ENCODE data around the gene REST. TPM values are rescaled to one million over a fixed set of nuclear protein-coding genes. Genes with fewer than 3 reads are reported as not detected.
"Not testable (repeated sequence)": the region's sequence is repeated elsewhere in the genome, so short reads cannot be mapped to it uniquely, and the experiment has no call there.

REST gene
- polyA plus RNA-seq, 10 donors = 20.9 to 30.6 (median 24.7) TPM

DNA sequence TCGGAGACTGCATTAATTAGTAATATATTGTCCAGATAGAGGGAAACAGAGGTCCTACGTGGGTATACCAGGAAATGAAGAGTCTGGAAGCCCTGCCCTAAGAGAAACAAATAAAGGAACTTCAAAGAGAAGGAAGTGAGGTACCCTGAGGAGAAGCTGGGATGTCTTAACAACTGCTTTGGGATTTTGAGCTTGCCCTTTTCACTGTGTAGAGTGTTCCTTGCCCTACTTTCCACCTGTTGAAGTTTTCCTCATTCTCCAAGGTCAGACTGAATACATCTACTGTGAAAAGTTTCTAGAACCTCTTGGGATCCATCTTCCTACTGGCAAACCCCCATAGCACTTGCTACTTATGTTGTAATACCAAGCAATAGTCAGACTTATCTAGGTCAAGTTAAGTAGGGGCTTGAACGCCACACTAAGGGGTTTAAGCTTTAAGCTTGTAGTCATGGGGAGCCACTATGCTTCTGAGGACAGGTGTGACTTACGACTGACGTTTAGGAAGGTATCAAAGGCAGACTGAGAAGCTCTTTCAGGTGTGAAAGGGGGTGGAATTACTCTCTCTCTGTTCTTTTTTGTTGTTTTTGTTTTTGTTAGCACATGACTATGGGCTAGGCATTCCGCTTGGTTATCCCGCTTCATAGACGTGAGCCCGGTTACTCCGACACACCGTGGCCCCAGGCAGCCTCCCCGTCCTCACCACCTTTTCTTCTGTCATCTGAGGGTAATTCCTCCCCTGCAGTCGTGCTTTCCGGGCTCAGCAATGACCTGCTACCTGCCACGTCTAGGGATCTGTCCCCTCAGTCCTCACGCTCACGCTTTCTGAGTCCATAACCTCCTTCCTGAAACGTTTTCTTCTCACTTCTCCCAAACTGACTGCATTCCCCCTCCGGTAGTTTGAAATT lies 959 bp upstream of the REST start:
- DNase-seq = peak in 2 of 3 donors; percentile 9 to 20

DNA sequence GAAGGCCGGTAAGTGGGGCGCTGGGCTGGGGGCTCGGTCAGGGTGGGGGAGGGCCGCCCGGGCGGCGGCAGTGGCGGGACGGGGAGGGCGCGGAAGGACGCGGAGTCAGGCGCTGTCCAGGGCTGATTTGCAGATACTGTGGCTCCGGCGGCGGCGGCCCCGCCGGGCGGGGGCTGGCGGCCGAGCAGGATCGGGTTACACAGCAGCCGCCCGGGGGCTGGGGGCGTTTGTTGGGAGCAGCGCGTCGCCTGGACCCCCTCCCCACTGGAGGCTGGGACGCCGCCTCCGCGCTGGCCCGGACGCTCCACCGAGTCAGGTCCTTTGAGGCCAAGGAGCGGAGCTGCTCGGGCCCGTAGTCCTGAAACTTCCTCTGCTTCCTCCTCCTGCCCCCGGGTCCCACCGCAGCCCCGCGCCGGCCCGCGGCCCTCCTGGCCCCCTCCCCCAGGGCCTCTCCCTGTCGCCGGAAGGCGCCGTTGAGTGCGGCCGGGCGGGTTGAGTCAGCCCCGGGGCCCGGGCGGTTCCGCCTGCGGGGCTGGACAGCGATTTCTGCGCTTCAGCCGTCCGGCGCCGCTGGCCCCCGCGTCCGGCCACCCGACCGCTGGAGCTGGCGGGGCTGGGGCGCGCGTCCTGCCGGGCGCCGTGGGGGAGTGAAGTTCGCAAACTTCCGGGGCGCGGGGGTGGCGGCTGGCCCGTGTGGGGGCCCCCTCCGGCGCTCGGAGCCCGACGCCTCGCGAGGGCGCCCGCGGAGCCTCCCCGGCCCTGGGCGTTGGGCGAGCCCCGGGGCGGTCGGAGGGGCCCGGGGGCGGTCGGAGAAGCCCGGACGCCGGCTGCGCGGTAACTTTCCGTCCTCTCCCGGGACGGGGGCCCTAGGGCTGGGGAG lies 746 bp downstream of the REST start:
- peak; percentile 65 to 92 (median 83) for DNase-seq

DNA sequence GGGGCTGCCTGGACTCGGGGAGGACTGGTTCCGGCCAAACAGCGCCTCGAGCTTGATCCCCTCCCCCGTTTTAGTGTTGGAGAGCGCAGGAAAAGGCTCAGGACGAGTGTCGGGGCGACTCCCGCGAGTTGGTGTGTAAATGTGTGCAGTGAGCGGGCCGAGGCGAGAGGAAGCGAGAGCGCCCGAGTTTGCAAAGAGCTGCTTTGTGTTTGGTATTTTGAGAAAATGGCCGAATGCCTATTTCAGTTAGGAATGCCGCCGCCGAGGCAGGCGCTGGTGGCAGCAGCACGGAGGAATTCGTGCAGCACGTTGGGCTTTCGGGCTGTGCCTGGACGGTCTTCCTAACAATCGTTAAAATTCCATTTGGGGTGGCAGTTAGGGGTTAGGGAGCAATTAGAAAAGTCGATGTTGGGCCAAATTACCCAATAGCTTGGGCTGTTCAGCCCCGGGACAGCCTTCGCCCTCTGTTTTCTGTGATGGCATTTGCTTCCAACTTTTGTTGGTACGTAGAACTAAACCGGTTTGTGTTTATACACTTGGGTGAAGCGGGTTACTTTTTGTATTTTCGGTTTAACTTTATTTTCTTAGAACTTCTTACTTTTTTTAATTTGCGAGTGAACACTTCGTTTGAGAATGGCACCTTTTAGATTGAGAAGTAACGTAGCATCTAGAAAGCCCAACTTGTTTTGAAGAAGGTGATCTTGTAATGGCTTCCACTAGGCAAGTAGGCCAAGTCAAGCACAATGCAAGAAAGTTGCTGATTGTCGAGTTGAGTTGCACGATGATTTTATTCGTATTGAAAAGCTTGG lies 1.6 kb downstream of the REST start:
- DNase-seq = peak; percentile 37 to 87 (median 61)

GRCh38 chr4:56910172-56910967 lies 2.7 kb downstream of the REST start:
- no peak for DNase-seq

DNA sequence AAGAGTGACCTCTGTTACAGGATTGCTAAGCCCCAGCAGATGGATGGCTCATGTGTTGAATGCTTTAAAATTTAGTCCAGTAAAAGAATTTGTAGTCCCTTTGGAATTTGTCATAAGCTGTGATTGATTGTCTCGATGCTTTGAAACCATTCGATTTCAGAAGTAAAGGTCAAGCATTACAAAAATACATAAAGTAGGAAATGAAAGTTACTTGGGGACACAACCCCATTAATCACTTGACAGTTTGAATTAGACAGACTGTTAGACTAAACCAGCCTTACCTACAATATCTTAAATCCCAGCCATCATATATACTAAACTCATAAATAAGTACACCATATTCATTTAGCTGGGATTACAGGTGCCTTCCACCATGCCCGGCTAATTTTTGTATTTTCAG lies 6.6 kb downstream of the REST start:
- DNase-seq = no peak

DNA sequence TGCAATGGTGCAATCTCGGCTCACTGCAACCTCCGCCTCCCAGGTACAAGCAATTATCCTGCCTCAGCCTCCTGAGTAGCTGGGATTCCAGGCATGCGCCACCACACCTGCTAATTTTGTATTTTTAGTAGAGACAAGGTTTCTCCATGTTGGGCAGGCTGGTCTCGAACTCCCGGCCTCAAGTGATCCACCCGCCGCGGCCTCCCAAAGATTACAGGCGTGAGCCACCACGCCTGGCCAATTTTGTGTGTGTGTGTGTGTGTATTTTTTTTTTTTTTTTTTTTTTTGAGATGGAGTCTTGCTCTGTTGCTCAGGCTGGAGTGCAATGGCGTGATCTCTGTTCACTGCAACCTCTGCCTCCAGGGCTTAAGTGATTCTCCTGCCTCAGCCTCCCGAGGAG lies 7.3 kb downstream of the REST start:
- DNase-seq = not testable (repeated sequence)

DNA sequence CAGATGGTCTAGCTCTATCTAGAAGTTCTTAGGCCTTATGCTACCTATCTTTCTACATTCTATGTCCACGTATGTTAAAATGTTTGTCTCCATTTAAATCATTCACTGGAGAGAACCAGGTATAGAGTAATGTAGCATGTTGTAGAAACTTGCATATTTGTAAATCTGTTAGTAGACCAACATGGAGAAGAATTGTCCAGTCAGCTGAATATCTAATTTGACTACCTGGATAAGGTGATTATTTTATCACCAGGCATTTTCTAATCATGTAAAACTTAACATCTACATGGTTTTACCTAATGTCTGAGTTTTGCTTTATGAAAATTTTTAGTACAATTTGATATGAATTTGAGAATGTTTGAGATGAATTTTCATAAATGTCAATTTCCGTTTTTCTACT lies 19.5 kb downstream of the REST start:
- no peak for DNase-seq

GRCh38 chr4:56930638-56931037 lies 22.9 kb downstream of the REST start:
- DNase-seq = no peak

GRCh38 chr4:56931924-56932323 lies 24.2 kb downstream of the REST start:
- no peak for DNase-seq

DNA sequence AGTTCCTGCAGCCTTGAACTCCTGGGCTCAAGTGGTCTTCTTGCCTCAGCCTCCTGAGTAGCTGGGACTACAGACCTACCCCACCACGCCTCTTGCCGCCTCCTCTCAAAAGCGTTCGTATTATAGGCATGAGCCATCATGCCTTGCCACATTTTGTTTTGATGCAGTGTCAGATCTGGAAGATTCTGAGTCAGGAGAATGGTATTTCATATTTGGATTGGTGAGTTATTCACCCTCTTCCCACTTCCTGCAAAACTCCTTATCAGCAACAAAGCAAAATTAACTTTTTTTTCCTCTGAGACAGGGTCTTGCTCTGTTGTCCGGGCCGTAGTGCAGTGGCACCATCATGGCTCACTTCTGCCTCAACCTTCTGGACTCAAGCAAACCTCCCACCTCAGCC lies 29.6 kb downstream of the REST start:
- DNase-seq = peak in 1 of 3 donors; percentile 72

GRCh38 chr4:56939826-56940225 lies 32.1 kb downstream of the REST start:
- not testable (repeated sequence) for DNase-seq

GRCh38 chr4:56940403-56940802 lies 32.7 kb downstream of the REST start:
- DNase-seq = no peak

DNA sequence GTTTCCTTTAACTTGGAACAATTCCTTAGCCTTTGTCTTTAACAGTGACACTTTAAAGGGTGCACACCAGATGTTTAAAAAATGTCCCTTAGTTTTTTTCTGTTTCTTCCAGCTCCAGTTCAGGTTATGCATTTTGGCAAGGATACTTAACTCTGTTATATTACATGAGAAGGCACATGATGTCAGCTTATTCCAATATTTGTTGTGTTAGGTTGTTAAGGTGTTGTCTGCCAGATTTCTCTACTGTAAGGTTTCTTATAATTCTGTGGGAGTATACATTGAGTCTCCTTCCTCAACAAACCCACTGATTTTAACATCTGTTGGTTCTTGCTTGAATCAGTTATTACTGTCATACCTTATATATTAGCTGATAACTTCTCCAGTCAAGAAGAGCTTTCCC lies 33.3 kb downstream of the REST start:
- peak in 2 of 3 donors; percentile 47 to 68 for DNase-seq

- no peak for DNase-seq
Measured at GRCh38 chr4:56941403-56941802, 33.7 kb downstream of the REST start.

DNA sequence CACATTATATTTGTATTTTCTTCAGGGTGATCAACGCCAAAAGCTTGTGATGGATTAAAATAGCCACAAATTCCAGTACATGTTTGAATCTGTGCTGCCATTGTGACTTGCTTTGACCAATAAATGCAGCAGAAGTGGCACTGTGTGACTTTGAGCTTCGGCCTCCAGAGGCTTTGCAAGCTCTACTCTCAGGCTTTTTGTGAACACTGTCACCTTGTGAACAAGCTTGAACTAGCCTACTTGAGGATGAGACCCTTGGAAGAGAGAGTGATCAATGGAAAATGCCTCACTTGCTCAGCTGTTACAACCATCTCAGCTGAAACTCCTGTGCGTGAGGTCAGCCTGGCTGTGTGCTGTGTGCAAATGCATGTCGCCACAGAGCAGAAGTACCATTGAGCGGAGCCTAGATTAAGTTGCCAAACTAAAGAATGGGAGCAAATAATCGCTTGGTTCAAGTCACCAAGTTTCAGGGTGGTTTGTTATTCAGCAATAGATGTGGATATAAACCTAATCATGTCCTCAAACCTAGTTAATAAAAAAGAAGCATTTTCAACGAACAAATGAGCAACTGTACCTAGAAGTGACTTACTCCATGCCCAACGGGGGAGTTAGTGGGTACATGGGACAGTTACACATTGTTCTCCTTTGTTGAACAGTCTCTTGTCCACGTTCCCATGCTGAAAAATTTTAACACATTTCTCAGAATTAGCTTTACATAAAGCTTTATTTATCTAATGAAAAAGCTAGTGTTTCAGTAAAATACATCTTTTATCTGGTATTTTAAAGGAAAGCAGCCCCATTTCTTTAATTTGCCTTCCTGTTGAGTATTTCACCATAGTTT lies 46.2 kb downstream of the REST start:
- no peak for DNase-seq

DNA sequence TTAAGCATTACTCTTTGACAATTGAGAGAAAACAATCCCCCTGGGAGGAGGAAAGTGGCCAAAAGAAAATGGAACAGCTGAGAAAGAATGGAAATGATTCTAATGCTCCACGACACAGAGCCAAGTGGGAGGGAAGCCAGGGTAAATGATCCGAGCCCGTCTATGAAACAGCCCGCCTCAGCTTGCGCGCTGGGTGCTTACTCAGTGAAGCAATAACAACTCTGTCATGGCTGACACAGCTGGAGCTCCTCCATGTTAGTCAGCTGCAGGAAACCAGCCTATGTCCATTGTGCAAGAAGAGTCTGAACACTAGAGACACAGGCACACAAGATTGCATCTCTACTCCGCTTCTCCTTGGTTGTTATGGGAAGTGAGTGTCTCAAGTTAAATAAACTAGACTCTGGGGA lies 50.4 kb downstream of the REST start:
- peak; percentile 90 to 98 (median 96) for DNase-seq

DNA sequence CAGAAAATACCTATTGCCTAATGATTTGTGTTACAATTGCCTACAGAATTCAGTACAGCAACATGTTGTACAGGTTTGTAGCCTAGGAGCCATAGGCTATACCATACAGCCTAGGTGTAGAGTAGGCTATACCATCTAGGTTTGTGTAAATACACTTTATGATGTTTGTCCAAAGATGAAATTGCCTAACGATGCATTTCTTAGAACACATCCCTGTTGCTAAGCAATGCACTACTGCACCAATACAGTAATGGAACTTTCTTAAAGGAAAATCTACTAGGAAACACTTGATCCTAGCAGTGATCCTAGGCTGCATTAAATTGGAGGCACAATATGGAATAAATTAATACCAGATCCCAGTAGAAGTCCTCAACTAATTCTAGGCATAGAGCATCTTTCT lies 51.4 kb downstream of the REST start:
- peak in 2 of 3 donors; percentile 26 to 49 for DNase-seq

GRCh38 chr4:56961107-56961500 lies 53.4 kb downstream of the REST start:
- no peak for DNase-seq

- DNase-seq = no peak
Measured at GRCh38 chr4:56971383-56971782, 63.7 kb downstream of the REST start.

- DNase-seq = no peak
Measured at GRCh38 chr4:56972389-56972788, 64.7 kb downstream of the REST start.
